IMR-90 (cell line): Measurements from ENCODE around the gene ADAMTS16. TPM values are rescaled to one million over a fixed set of nuclear protein-coding genes. Genes with fewer than 3 reads are reported as not detected.

ENCODE experiments used
- ATAC-seq: fragments of 200-7000 bp; cut with Tn5 transposase; 2 replicates; pipeline ENCODE4 v1.9.1; 2020; ENCODE audit warnings: low read depth, mild to moderate bottlenecking, moderate library complexity
- BruUV-seq: library from RNA; stranded (reverse); fragments of 400-500 nt; replicated peaks from 2 replicates; lab custom pipeline; 2021; lab: Mats Ljungman, UMichigan
- CTCF ChIA-PET: fragments of 300-600 bp; formaldehyde crosslinking; extraction: SDS; loops from one replicate; lab custom pipeline; 2021; ENCODE audit warnings: antibody characterized with exemption; lab: Yijun Ruan, JAX
- POLR2A ChIA-PET: fragments of 300-600 bp; sonication (Branson Sonifier 250); formaldehyde crosslinking; loops from one replicate; lab custom pipeline; 2022; ENCODE audit warnings: antibody characterized with exemption; ENCODE audit not compliant: unreplicated experiment; lab: Charles Lee
- DNase-seq: peaks from one replicate; pipeline ENCODE4 v3.0.0; 2013
- H2AFZ ChIP-seq: replicated peaks from 2 replicates; pipeline ENCODE3; 2013; ENCODE audit warnings: low read length, mild to moderate bottlenecking; ENCODE audit not compliant: poor library complexity
- H2AK5ac ChIP-seq: 2 replicates; pipeline ENCODE4 v1.6.1; 2013; ENCODE audit warnings: low read depth, low read length, inconsistent platforms
- H2AK9ac ChIP-seq: replicated peaks from 2 replicates; pipeline ENCODE3; 2013; ENCODE audit warnings: mild to moderate bottlenecking, low read depth, low read length, moderate library complexity; ENCODE audit not compliant: poor library complexity
- H2BK120ac ChIP-seq: 2 replicates; pipeline ENCODE4 v1.6.1; 2013; ENCODE audit warnings: low read depth, low read length, inconsistent platforms
- H2BK15ac ChIP-seq: 3 replicates; pipeline ENCODE4 v1.6.1; 2013; ENCODE audit warnings: low read depth, low read length, inconsistent platforms
- H2BK20ac ChIP-seq: 2 replicates; pipeline ENCODE4 v1.6.1; 2013; ENCODE audit warnings: low read depth, mild to moderate bottlenecking, inconsistent platforms, low read length, moderate library complexity
- H2BK5ac ChIP-seq: 2 replicates; pipeline ENCODE4 v1.6.1; 2013; ENCODE audit warnings: mild to moderate bottlenecking, low read depth, low read length, inconsistent platforms; ENCODE audit not compliant: poor library complexity, severe bottlenecking
- H3K14ac ChIP-seq: replicated peaks from 2 replicates; pipeline ENCODE4 v1.6.1; 2013; ENCODE audit warnings: low read depth, low read length, inconsistent platforms
- H3K18ac ChIP-seq: 2 replicates; pipeline ENCODE4 v1.6.1; 2013; ENCODE audit warnings: low read depth, low read length, control low read depth
- H3K23ac ChIP-seq: 2 replicates; pipeline ENCODE4 v1.6.1; 2013; ENCODE audit warnings: low read depth, low read length, inconsistent platforms
- H3K27ac ChIP-seq: 2 replicates; pipeline ENCODE4 v1.5.1; 2013; ENCODE audit warnings: mild to moderate bottlenecking, control low read depth, low read length; ENCODE audit not compliant: insufficient read depth
- H3K27me3 ChIP-seq: 2 replicates; pipeline ENCODE4 v1.6.1; 2013; ENCODE audit warnings: low read length; ENCODE audit not compliant: control insufficient read depth, insufficient read depth
- H3K36me3 ChIP-seq: 2 replicates; pipeline ENCODE4 v1.6.1; 2013; ENCODE audit warnings: low read length, mixed read lengths; ENCODE audit not compliant: control insufficient read depth, insufficient read depth
- H3K4ac ChIP-seq: 2 replicates; pipeline ENCODE4 v1.6.1; 2013; ENCODE audit warnings: low read depth, low read length, inconsistent platforms
- H3K4me1 ChIP-seq: 2 replicates; pipeline ENCODE4 v1.6.1; 2013; ENCODE audit warnings: low read length, mixed read lengths; ENCODE audit not compliant: control insufficient read depth, insufficient read depth
- H3K4me2 ChIP-seq: 2 replicates; pipeline ENCODE4 v1.6.1; 2013; ENCODE audit warnings: low read depth, mild to moderate bottlenecking, control low read depth, low read length, moderate library complexity
- H3K4me3 ChIP-seq: 2 replicates; pipeline ENCODE4 v1.5.1; 2013; ENCODE audit warnings: low read depth, mild to moderate bottlenecking, control low read depth, low read length, moderate library complexity; ENCODE audit not compliant: insufficient read depth
- H3K56ac ChIP-seq: 2 replicates; pipeline ENCODE4 v1.6.1; 2013; ENCODE audit warnings: low read length, inconsistent platforms; ENCODE audit not compliant: insufficient read depth; ENCODE audit errors: extremely low read depth
- H3K79me1 ChIP-seq, 2 experiments: 2 replicates each; pipeline ENCODE4 v1.6.1; 2013; ENCODE audit warnings: low read length in 2 of 2, inconsistent platforms in 1 of 2, low read depth in 1 of 2
- H3K9ac ChIP-seq: 2 replicates; pipeline ENCODE4 v1.6.1; 2013; ENCODE audit warnings: low read depth, low read length, control low read depth
- H3K9me1 ChIP-seq: 2 replicates; pipeline ENCODE4 v1.6.1; 2013; ENCODE audit warnings: low read length, inconsistent platforms; ENCODE audit not compliant: insufficient read depth
- H3K9me3 ChIP-seq: 2 replicates; pipeline ENCODE4 v1.6.1; 2013; ENCODE audit warnings: low read length; ENCODE audit not compliant: control insufficient read depth, insufficient read depth
- H4K20me1 ChIP-seq: 2 replicates; pipeline ENCODE4 v1.6.1; 2013; ENCODE audit warnings: low read length, inconsistent platforms; ENCODE audit not compliant: insufficient read depth
- H4K5ac ChIP-seq: 2 replicates; pipeline ENCODE4 v1.6.1; 2013; ENCODE audit warnings: mild to moderate bottlenecking, low read depth, low read length, control low read depth
- H4K8ac ChIP-seq, 2 experiments: 2 replicates each; pipeline ENCODE4 v1.6.1; 2013; ENCODE audit warnings: low read depth in 2 of 2, low read length in 2 of 2, control low read depth in 1 of 2, inconsistent platforms in 1 of 2
- H4K91ac ChIP-seq: 2 replicates; pipeline ENCODE4 v1.6.1; 2013; ENCODE audit warnings: low read depth, low read length, inconsistent platforms; ENCODE audit not compliant: insufficient read depth
- BHLHE40 ChIP-seq: fragments of 150-350 bp; IDR thresholded peaks from 2 replicates; pipeline ENCODE4 v1.6.1; 2016; ENCODE audit warnings: mild to moderate bottlenecking, low read depth, low read length
- CEBPB ChIP-seq: IDR thresholded peaks from 2 replicates; pipeline ENCODE4 v1.6.1; 2012; ENCODE audit warnings: low read depth, low read length, improper control_type of control experiment
- CHD1 ChIP-seq: IDR thresholded peaks from 2 replicates; pipeline ENCODE4 v1.6.1; 2012; ENCODE audit warnings: low read depth, low read length, improper control_type of control experiment
- FOS ChIP-seq: fragments of 150-350 bp; IDR thresholded peaks from 2 replicates; pipeline ENCODE4 v1.6.1; 2016; ENCODE audit warnings: low read depth, low read length
- MAFK ChIP-seq: IDR thresholded peaks from 2 replicates; pipeline ENCODE4 v1.6.1; 2012; ENCODE audit warnings: low read depth, low read length, improper control_type of control experiment
- MAZ ChIP-seq: IDR thresholded peaks from 2 replicates; pipeline ENCODE4 v1.6.1; 2012; ENCODE audit warnings: low read depth, mild to moderate bottlenecking, low read length, improper control_type of control experiment, moderate library complexity, borderline replicate concordance
- MXI1 ChIP-seq: IDR thresholded peaks from 2 replicates; pipeline ENCODE4 v1.6.1; 2012; ENCODE audit warnings: low read depth, mild to moderate bottlenecking, low read length, moderate library complexity, borderline replicate concordance
- NFE2L2 ChIP-seq: fragments of 150-350 bp; IDR thresholded peaks from 2 replicates; pipeline ENCODE4 v1.6.1; 2016; ENCODE audit warnings: low read depth, mild to moderate bottlenecking, low read length
- POLR2A ChIP-seq: IDR thresholded peaks from 2 replicates; pipeline ENCODE4 v1.6.1; 2012; ENCODE audit warnings: mild to moderate bottlenecking, low read depth, low read length
- RAD21 ChIP-seq: IDR thresholded peaks from 2 replicates; pipeline ENCODE4 v1.6.1; 2012; ENCODE audit warnings: low read length, improper control_type of control experiment
- RCOR1 ChIP-seq: IDR thresholded peaks from 2 replicates; pipeline ENCODE4 v1.6.1; 2012; ENCODE audit warnings: mild to moderate bottlenecking, low read length, improper control_type of control experiment; ENCODE audit not compliant: insufficient replicate concordance
- RFX5 ChIP-seq: IDR thresholded peaks from 2 replicates; pipeline ENCODE4 v1.8.0; 2012; ENCODE audit warnings: low read depth, mild to moderate bottlenecking, low read length, moderate library complexity
- SMC3 ChIP-seq: fragments of 150-350 bp; IDR thresholded peaks from 2 replicates; pipeline ENCODE4 v1.6.1; 2016; ENCODE audit warnings: low read depth, mild to moderate bottlenecking, antibody characterized with exemption, low read length, moderate library complexity
- WGBS, 2 experiments: methylation state at CpG; one replicate each; pipeline versions ENCODE4 v1.1.5 to v1.1.7; 2013; ENCODE audit warnings: missing lambda C conversion rate in 2 of 2; ENCODE audit not compliant: insufficient read length in 1 of 2; ENCODE audit errors: extremely low coverage in 2 of 2; 5-methylcytosine and 5-hydroxymethylcytosine counted together
- dilution Hi-C: fragments of 300-500 bp; cut with HindIII; formaldehyde crosslinking; loops from one replicate; pipeline ENCODE4 v1.14.3; 2018; ENCODE audit warnings: low sequenced_read_pairs; ENCODE audit not compliant: unreplicated experiment
- in situ Hi-C: fragments of 300-500 bp; cut with MboI; formaldehyde crosslinking; loops from 3 replicates; pipeline ENCODE4 v1.14.3; 2019; ENCODE audit warnings: low sequenced_read_pairs, inconsistent platforms, mixed read lengths
- intact Hi-C: fragments of 100-400 bp; cut with micrococcal nuclease; formaldehyde crosslinking; loops from 2 replicates; pipeline ENCODE4 v1.10.0; 2022
- polyA plus RNA-seq, 3 experiments: library from polyadenylated mRNA; depleted of rRNA; stranded (reverse); fragments of >200 nt; gene quantifications; 2 replicates each; pipeline ENCODE4 v1.2.3, GENCODE V29; 2012; ENCODE audit warnings: low replicate concordance in 1 of 3
- total RNA-seq: library from RNA; depleted of rRNA; stranded (reverse); fragments of >200 nt; gene quantifications from 2 replicates; pipeline ENCODE4 v1.2.3, GENCODE V29; 2012
- TF ChIP-seq, protein P1 (sequence below): fragments of 150-350 bp; IDR thresholded peaks from 2 replicates; pipeline ENCODE4 v1.6.1; 2016; ENCODE audit warnings: low read depth, mild to moderate bottlenecking, low read length, moderate library complexity, borderline replicate concordance
- TF ChIP-seq, protein P2 (sequence below): fragments of 150-350 bp; IDR thresholded peaks from 2 replicates; pipeline ENCODE4 v1.6.1; 2017; ENCODE audit warnings: mild to moderate bottlenecking, antibody characterized with exemption, low read length, low read depth
- TF ChIP-seq, protein P3 (sequence below): conservative IDR thresholded peaks from 2 replicates; pipeline ENCODE4 v1.5.1; 2012; ENCODE audit warnings: mild to moderate bottlenecking, low read depth, low read length, improper control_type of control experiment

Gene ADAMTS16
- total and polyA plus RNA-seq, 2 of the 4 experiments (the other 2 are of a cell fraction), result 0.09 to 0.18 TPM

DNA sequence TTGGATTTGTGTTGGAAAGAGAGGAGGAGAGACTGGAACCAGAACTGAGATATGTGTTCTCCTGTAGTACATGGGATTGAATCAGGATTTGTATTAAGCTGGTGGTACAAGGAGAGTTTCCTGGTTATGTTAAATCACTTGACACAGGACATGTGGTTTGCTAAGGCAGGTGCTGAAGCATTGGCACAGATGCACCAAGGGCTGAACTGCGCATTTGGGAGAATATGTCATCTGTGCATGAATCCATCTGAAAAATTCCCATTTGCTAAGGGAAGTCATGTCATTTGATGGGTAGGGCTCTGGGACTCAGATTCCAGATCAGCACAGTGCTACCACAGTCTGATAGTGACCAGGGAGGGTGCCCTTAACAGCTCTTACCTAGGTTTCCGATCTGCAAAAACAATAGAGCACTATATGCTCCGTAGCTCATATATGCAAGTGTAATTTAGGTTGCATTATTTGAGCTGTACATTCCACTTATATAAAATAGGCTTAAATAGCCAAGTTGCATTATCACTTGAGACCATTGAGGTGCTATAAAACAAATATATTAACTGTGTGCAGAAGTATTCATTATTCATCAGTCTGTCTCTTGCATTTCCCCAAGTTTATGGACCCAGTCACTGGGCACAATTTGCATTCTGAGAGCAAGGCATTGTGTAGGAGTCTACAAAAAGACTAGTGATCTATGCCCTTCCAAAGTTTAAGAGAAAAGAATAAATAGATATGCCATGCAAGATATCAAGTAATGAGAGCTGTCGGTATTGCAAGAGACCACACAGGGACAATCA is 55.2 kb downstream of the ADAMTS16 start:
- DNase-seq (no peak), ATAC-seq (no peak)
- no peak overlapping the region for H2AK5ac ChIP-seq
- peaks cover 4% of the 10 kb centered on the region for H3K9me3 ChIP-seq
- no peak overlapping the region for H3K9ac ChIP-seq
- H3K14ac ChIP-seq, result no peak overlapping the region
- H2BK5ac ChIP-seq, result no peak overlapping the region
- H3K27ac ChIP-seq, result no peak overlapping the region
- H4K5ac ChIP-seq, result no peak overlapping the region
- H3K56ac ChIP-seq, result no peak overlapping the region
- in situ Hi-C loops (no loop called here), dilution Hi-C loops (no loop called here), intact Hi-C loops (no loop called here)
- no peak for TF ChIP-seq POLR2A
- no peak for TF ChIP-seq CEBPB
- TF ChIP-seq, protein P1, sequence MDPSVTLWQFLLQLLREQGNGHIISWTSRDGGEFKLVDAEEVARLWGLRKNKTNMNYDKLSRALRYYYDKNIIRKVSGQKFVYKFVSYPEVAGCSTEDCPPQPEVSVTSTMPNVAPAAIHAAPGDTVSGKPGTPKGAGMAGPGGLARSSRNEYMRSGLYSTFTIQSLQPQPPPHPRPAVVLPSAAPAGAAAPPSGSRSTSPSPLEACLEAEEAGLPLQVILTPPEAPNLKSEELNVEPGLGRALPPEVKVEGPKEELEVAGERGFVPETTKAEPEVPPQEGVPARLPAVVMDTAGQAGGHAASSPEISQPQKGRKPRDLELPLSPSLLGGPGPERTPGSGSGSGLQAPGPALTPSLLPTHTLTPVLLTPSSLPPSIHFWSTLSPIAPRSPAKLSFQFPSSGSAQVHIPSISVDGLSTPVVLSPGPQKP, result no peak
- TF ChIP-seq RFX5, result no peak
- no peak for TF ChIP-seq CHD1
- TF ChIP-seq MXI1, result no peak
- TF ChIP-seq MAFK, result no peak
- TF ChIP-seq NFE2L2, result no peak
- no peak for TF ChIP-seq SMC3
- no peak for TF ChIP-seq FOS
- TF ChIP-seq MAZ, result no peak
- TF ChIP-seq, protein P2, sequence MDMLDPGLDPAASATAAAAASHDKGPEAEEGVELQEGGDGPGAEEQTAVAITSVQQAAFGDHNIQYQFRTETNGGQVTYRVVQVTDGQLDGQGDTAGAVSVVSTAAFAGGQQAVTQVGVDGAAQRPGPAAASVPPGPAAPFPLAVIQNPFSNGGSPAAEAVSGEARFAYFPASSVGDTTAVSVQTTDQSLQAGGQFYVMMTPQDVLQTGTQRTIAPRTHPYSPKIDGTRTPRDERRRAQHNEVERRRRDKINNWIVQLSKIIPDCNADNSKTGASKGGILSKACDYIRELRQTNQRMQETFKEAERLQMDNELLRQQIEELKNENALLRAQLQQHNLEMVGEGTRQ, result no peak
- no peak for TF ChIP-seq BHLHE40
- no peak for TF ChIP-seq RAD21
- TF ChIP-seq RCOR1, result no peak
- TF ChIP-seq, protein P3, sequence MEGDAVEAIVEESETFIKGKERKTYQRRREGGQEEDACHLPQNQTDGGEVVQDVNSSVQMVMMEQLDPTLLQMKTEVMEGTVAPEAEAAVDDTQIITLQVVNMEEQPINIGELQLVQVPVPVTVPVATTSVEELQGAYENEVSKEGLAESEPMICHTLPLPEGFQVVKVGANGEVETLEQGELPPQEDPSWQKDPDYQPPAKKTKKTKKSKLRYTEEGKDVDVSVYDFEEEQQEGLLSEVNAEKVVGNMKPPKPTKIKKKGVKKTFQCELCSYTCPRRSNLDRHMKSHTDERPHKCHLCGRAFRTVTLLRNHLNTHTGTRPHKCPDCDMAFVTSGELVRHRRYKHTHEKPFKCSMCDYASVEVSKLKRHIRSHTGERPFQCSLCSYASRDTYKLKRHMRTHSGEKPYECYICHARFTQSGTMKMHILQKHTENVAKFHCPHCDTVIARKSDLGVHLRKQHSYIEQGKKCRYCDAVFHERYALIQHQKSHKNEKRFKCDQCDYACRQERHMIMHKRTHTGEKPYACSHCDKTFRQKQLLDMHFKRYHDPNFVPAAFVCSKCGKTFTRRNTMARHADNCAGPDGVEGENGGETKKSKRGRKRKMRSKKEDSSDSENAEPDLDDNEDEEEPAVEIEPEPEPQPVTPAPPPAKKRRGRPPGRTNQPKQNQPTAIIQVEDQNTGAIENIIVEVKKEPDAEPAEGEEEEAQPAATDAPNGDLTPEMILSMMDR, result no peak
- no peak overlapping the region for H3K4ac ChIP-seq
- H2BK120ac ChIP-seq, result no peak overlapping the region
- H4K20me1 ChIP-seq, result no peaks in the 10 kb centered on the region
- H4K91ac ChIP-seq, result no peak overlapping the region
- H3K4me1 ChIP-seq, result no peaks in the 10 kb centered on the region
- no peak overlapping the region for H2BK20ac ChIP-seq
- no peak overlapping the region for H3K4me3 ChIP-seq
- WGBS, 2 experiments, result 81% methylated on average over 2 of the region's 4 CpGs; no CpG with 5 or more reads in 1 of the 2 experiments
- H2AK9ac ChIP-seq, result no peak overlapping the region
- H2AFZ ChIP-seq, result no peak overlapping the region
- no peak overlapping the region for H3K23ac ChIP-seq
- no peak overlapping the region for H4K8ac ChIP-seq
- no peaks in the 10 kb centered on the region for H3K27me3 ChIP-seq
- H3K4me2 ChIP-seq, result no peak overlapping the region
- no peak overlapping the region for H3K18ac ChIP-seq
- H3K9me1 ChIP-seq, result no peaks in the 10 kb centered on the region
- ChIA-PET CTCF (no interaction called here), POLR2A (no interaction called here)
- H3K79me1 ChIP-seq, result no peaks in the 10 kb centered on the region
- no peak overlapping the region for H2BK15ac ChIP-seq
- BruUV-seq, result no TSS peak
- no peaks in the 10 kb centered on the region for H3K36me3 ChIP-seq
